ENCODE results near the gene TRAF1.

TRAF1 gene

GRCh38 chr9:120866651-120867050 is 59.9 kb downstream of the TRAF1 start:
- DNase-seq = no peak

DNA sequence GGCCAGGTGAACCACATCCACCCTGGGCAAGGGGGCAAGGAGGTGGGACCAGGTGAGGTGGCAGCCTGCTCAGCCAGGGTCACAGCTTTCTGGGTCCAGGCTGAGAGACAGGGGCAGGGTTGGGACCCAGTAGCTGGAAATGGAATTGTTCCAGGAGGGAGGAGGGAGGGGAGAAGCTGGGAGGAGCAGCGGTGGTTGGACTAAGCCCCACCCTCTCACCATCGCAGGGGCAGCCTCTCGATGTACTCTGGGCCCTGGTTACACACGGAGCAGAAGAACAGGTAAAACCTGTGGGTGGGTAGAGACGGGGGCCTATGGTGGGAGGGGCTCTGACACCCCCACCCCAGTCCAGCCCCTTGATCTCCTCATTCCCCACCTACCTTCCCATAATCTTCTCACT is 60.8 kb downstream of the TRAF1 start:
- DNase-seq = no peak

GRCh38 chr9:120865176-120865575 is 61.4 kb downstream of the TRAF1 start:
- no peak for DNase-seq

DNA sequence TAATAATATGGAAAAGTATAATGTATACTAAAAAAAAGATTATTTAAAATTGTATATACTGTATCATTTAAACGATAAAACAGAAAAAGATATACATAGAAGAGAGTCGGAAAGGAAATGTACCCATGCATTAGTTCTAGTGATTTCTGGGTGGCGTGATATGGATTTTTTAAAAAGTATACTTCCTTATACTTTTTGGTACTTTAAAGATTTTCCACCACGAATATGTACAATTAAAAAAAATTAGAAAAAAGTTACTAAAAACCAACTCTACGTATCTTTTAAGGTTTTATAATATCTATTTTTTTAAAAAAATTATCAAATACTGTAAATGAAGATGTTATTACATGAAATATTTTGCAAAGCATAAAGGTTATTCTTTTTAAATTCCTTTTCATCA is 61.9 kb downstream of the TRAF1 start:
- no peak for DNase-seq

GRCh38 chr9:120863833-120864232 is 62.8 kb downstream of the TRAF1 start:
- no peak for DNase-seq

GRCh38 chr9:120862452-120862851 is 64.1 kb downstream of the TRAF1 start:
- no peak for DNase-seq

GRCh38 chr9:120861935-120862334 is 64.7 kb downstream of the TRAF1 start:
- no peak for DNase-seq

- no peak for DNase-seq
These were observed 66.5 kb downstream of the TRAF1 start for GRCh38 chr9:120860083-120860482.

GRCh38 chr9:120859361-120859760 is 67.2 kb downstream of the TRAF1 start:
- no peak for DNase-seq

GRCh38 chr9:120857902-120858301 is 68.7 kb downstream of the TRAF1 start:
- DNase-seq = no peak

DNA sequence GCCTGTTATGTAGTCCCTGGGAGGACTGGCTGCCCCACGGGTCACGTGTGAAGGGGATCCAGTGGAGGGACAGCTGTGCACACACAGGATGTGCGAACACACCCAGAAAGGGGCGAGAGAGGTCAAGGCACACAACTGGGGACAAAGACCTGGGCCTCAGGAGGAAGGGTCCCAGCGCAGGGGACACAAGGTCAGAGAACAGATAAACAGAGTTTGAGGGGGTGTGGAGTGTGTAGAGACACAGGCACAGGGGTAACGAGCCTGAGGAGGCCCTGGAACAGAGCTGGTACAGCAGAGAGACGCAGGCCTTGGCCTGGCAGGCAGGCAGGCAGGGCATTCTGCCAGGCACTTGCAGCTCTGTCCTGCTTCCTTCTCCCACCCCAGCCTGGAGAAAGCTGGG is 69.1 kb downstream of the TRAF1 start:
- no peak for DNase-seq

DNA sequence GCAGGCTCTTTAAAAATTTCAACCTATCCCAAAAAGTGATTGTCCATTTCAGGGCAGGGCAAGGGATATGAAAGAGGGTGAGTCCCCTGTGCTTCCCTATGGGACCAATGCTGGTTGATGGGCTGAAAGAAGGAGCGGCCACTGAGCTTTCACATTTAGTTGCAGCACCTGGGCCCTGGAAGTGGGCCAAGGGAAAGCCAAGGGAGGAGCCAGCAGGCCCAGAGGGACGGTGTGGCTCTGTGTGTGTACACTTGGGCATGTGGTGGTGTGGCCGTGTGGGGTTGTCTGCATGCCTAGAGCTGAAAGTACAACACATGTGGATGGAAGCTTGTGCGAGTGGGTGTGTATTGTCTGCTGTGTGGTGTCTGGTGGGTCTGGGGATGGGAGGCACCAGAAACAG is 69.9 kb downstream of the TRAF1 start:
- no peak for DNase-seq

DNA sequence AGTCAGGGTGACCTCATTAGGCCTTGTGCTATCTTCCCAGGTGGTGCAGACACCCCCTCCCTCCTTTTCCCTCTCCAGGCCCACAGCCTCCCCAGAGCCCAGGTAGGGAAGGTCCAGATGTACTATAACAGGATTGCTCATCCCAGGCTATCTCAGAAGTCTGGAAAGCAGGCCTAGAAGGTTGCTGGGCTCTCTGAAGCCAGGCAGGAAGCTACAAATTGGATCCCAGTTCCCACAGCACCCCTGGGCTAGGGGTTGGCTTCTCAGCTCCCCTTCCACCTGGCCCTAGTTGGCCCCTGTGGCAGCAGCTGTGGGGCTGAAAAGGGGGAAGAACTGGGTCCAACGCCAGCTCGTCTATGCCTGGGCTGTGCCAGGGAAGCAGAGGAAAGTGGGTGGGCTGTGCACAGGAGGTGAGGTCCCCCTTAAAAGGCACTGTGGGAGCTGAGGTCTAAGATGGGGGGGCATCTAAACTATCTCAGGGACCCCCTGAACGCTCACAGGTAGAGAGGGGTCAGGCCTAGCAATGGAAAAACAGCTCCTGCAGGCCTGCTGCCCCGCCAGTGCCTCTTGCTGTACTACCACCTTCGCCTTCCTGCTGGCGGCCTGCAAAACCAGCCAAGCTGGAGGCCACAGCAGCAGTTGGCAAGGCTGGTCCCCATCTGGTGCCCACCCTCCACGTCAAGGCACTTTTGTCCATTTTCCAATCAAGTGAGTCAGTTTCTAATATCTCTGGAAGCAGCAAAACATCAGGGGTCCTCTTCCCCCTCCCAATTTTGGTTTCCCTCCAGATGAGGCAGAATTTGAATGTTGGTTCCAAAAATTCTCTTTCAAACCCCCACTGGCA is 70.5 kb downstream of the TRAF1 start:
- no peak for DNase-seq

GRCh38 chr9:120854596-120855327 is 71.8 kb downstream of the TRAF1 start:
- no peak for DNase-seq

- no peak for DNase-seq
These were observed 73.4 kb downstream of the TRAF1 start for GRCh38 chr9:120853198-120853597.

All from activated naive CD4-positive, alpha-beta T cell treated with Interleukin-2 at 50 U/mL for 16 hours (primary cell).